ENCODE measurements around the gene SLCO4C1. TPM values are rescaled to one million over a fixed set of nuclear protein-coding genes. Genes with fewer than 3 reads are reported as not detected.

The SLCO4C1 gene
- total and polyA plus RNA-seq, 2 of the 13 experiments (the other 11 are each of a cell fraction or from before 2014, with no cell fraction given): 1.3 to 7.8 TPM

GRCh38 chr5:102222772-102223171, 73.3 kb downstream of the SLCO4C1 start (continued):
- TF ChIP-seq, protein P1, sequence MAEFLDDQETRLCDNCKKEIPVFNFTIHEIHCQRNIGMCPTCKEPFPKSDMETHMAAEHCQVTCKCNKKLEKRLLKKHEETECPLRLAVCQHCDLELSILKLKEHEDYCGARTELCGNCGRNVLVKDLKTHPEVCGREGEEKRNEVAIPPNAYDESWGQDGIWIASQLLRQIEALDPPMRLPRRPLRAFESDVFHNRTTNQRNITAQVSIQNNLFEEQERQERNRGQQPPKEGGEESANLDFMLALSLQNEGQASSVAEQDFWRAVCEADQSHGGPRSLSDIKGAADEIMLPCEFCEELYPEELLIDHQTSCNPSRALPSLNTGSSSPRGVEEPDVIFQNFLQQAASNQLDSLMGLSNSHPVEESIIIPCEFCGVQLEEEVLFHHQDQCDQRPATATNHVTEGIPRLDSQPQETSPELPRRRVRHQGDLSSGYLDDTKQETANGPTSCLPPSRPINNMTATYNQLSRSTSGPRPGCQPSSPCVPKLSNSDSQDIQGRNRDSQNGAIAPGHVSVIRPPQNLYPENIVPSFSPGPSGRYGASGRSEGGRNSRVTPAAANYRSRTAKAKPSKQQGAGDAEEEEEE (CRISPR knock-in tag; IDR thresholded peaks at IDR 0.05; ENCODE audit: borderline replicate concordance): no peak
- TF ChIP-seq ZNF121 (CRISPR knock-in tag; IDR thresholded peaks at IDR 0.05) (no peak), U2AF2 (IDR thresholded peaks at IDR 0.05; ENCODE audit: low read depth, low read length) (no peak), DNMT1 (CRISPR knock-in tag; IDR thresholded peaks at IDR 0.05) (no peak), FOXA1 (IDR thresholded peaks at IDR 0.05) (peak; percentile 99), FOXA1 (CRISPR knock-in tag; IDR thresholded peaks at IDR 0.05) (peak; percentile 100), ZBTB4 (CRISPR knock-in tag; IDR thresholded peaks at IDR 0.05; ENCODE audit: borderline replicate concordance) (no peak), CC2D1A (CRISPR knock-in tag; IDR thresholded peaks at IDR 0.05) (no peak), EHMT2 (IDR thresholded peaks at IDR 0.05; ENCODE audit: borderline replicate concordance, low read depth, low read length) (peak; percentile 52; the same call in 1 of the 2 replicates), TEAD2 (CRISPR knock-in tag; IDR thresholded peaks at IDR 0.05) (no peak), ZNF343 (CRISPR knock-in tag; IDR thresholded peaks at IDR 0.05) (no peak), ZHX1 (CRISPR knock-in tag; IDR thresholded peaks at IDR 0.05; ENCODE audit: low read depth) (0 out of 2 replicates have a peak, but pooled peaks have one; percentile 46), DPF2 (CRISPR knock-in tag; IDR thresholded peaks at IDR 0.05; ENCODE audit: borderline replicate concordance, low read depth) (peak; percentile 96), GATAD1 (CRISPR knock-in tag; IDR thresholded peaks at IDR 0.05) (peak; percentile 69), ATF2 (CRISPR knock-in tag; IDR thresholded peaks at IDR 0.05) (peak; percentile 91), SP5 (CRISPR knock-in tag; IDR thresholded peaks at IDR 0.05; ENCODE audit: borderline replicate concordance, low read depth) (peak; percentile 97)
- TF ChIP-seq, protein P2, sequence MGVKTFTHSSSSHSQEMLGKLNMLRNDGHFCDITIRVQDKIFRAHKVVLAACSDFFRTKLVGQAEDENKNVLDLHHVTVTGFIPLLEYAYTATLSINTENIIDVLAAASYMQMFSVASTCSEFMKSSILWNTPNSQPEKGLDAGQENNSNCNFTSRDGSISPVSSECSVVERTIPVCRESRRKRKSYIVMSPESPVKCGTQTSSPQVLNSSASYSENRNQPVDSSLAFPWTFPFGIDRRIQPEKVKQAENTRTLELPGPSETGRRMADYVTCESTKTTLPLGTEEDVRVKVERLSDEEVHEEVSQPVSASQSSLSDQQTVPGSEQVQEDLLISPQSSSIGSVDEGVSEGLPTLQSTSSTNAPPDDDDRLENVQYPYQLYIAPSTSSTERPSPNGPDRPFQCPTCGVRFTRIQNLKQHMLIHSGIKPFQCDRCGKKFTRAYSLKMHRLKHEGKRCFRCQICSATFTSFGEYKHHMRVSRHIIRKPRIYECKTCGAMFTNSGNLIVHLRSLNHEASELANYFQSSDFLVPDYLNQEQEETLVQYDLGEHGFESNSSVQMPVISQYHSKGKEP (CRISPR knock-in tag; IDR thresholded peaks at IDR 0.05): no peak
- TF ChIP-seq, protein P3, sequence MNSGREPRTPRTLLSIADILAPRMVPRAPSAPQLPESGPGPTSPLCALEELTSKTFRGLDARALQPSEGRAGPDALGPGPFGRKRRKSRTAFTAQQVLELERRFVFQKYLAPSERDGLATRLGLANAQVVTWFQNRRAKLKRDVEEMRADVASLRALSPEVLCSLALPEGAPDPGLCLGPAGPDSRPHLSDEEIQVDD (CRISPR knock-in tag; IDR thresholded peaks at IDR 0.05; ENCODE audit: borderline replicate concordance): no peak
